ENCODE results near the gene FLRT1.

The FLRT1 gene

DNA sequence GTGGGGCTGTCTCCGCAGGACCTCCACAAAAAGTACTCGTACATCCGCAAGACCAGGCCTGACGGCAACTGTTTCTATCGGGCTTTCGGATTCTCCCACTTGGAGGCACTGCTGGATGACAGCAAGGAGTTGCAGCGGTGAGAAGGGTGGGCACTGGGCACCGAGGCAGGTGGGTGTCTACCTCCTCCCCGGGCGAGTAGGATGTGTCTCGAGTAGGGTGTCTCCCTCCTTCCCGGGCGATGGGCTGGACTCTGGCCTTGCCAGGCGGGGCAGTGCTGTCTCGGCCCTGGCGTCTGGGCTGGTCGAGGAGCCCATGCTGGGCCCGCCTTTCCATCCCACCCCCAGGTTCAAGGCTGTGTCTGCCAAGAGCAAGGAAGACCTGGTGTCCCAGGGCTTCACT lies 39.2 kb upstream of the FLRT1 start:
- H3K4me3 ChIP-seq (ENCODE audit: control insufficient read depth, low read depth, low read length) = no peak overlapping the region
- no peak for DNase-seq (ENCODE audit: low read depth)
- TF ChIP-seq, protein P1, sequence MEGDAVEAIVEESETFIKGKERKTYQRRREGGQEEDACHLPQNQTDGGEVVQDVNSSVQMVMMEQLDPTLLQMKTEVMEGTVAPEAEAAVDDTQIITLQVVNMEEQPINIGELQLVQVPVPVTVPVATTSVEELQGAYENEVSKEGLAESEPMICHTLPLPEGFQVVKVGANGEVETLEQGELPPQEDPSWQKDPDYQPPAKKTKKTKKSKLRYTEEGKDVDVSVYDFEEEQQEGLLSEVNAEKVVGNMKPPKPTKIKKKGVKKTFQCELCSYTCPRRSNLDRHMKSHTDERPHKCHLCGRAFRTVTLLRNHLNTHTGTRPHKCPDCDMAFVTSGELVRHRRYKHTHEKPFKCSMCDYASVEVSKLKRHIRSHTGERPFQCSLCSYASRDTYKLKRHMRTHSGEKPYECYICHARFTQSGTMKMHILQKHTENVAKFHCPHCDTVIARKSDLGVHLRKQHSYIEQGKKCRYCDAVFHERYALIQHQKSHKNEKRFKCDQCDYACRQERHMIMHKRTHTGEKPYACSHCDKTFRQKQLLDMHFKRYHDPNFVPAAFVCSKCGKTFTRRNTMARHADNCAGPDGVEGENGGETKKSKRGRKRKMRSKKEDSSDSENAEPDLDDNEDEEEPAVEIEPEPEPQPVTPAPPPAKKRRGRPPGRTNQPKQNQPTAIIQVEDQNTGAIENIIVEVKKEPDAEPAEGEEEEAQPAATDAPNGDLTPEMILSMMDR (IDR thresholded peaks at IDR 0.05; ENCODE audit: control insufficient read depth, insufficient read depth, low read depth, low read length, missing control alignments) = no peak

DNA sequence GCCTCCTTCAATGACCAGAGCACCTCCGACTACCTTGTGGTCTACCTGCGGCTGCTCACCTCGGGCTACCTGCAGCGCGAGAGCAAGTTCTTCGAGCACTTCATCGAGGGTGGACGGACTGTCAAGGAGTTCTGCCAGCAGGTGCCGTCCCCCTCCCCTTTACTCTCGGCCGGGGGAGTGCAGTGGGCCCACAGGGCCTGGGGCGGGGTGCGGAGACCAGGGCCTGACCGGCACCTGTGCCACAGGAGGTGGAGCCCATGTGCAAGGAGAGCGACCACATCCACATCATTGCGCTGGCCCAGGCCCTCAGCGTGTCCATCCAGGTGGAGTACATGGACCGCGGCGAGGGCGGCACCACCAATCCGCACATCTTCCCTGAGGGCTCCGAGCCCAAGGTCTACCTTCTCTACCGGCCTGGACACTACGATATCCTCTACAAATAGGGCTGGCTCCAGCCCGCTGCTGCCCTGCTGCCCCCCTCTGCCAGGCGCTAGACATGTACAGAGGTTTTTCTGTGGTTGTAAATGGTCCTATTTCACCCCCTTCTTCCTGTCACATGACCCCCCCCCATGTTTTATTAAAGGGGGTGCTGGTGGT lies 38.5 kb upstream of the FLRT1 start:
- H3K4me3 ChIP-seq (ENCODE audit: control insufficient read depth, low read depth, low read length) = no peak overlapping the region
- DNase-seq (ENCODE audit: low read depth) = no peak
- TF ChIP-seq, protein P1 (IDR thresholded peaks at IDR 0.05; ENCODE audit: control insufficient read depth, insufficient read depth, low read depth, low read length, missing control alignments) = no peak

DNA sequence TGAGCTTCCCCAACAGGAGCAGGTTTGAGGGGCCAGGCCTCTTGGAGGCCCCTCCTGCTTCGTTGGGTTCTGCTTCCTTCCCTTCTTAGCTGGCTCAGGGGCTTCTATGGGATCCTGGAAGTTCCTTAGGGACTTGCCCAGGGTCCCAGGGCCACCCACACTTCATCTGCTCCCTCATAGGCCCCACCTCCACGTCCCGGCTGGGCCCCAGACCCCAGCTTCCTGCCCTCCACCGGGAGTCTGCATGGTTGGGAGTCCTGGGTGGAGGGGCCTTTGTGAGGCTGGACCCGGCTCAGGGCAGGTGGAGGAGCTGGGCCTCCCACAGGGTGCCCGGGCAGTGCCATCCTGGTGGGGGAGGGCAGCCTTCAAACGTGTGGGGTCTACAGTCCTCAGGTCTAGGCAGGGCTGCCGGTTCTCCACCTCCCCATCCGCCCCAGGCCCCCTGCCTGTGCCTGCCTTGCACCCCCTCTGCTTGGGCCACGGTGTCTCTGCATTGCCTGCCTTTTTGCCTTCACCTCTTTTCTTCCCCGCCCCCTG lies 37.9 kb upstream of the FLRT1 start:
- no peak overlapping the region for H3K4me3 ChIP-seq (ENCODE audit: control insufficient read depth, low read depth, low read length)
- no peak for DNase-seq (ENCODE audit: low read depth)
- TF ChIP-seq, protein P1 (IDR thresholded peaks at IDR 0.05; ENCODE audit: control insufficient read depth, insufficient read depth, low read depth, low read length, missing control alignments) = no peak

DNA sequence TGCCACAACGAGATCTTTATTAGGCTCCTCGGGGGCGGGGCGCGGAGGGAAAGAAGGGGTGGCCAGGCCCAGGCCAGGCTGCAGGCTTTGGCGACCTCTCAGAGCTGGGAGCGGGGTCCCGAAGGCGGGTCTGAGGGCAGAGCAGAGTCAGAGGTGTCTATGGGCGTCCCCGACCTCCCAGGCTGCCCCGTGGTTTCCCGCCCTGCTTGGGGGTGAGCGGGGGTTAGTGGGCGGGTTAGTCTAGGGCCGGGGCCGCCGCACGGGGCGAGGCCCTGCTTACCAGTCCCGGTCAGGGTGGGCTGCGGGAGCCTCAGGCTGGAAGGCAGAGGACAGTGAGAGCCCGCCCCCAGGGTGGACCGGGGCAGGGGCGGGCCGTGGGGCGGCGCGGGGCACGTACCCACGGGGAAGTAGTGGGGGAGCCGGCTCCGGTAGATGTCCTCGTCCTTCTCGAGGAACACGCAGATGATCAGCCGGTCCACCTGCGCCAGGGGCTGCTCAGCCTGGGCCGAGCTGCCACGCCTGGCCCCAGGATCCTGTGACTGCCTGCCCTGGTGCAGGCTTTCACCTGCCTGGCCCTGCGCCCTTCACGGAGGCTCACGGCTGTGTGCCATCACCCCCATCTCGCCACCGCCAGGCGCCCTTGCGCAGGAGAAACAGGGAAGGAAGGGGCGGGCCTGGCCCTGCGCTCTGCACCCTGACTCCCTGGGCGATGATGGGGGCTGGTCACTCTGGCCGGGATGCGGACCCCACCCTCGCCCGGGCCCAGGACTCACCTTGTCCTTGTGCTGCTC lies 37.0 kb upstream of the FLRT1 start:
- no peak for DNase-seq (ENCODE audit: low read depth)
- H3K4me3 ChIP-seq (ENCODE audit: control insufficient read depth, low read depth, low read length) = no peak overlapping the region
- TF ChIP-seq, protein P1 (IDR thresholded peaks at IDR 0.05; ENCODE audit: control insufficient read depth, insufficient read depth, low read depth, low read length, missing control alignments) = no peak

DNA sequence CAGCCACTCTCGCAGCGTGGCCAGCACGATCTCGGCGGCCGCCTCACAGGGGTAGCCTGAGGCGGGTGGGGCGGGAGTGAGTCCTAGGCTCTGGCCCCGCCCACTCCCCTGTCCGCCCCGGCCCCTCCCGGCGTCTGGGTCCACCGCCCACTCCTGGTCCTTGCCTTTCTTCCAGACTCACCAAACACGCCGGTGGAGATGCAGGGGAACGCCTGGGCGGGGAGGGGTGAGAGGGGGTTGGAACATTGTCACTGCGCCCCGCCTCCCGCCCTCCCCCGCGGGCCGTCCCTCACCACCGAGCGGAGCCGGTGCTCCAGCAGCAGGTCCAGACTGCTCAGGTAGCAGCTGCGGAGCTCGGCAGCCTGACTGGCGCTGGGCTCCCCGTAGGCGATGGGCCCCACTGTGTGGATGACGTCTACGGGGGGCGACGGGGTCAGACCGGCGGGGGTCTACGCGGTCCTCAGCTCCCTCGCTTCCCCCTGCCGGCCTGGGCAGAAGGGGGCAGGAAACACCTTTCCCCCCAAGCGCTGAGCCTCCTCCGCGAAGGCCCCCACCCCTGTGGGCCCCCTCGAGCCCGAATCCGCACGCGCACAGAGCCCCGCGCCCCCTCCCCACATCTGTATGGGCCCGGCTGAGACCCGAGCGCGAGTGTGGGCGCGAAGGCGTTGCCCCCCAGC lies 36.2 kb upstream of the FLRT1 start:
- no peak overlapping the region; the same call in none of the 2 replicates for H3K4me3 ChIP-seq (ENCODE audit: control insufficient read depth, low read depth, low read length)
- DNase-seq (ENCODE audit: low read depth) = no peak

More for the DNA sequence above, 36.2 kb upstream of the FLRT1 start:
- TF ChIP-seq, protein P1 (IDR thresholded peaks at IDR 0.05; ENCODE audit: control insufficient read depth, insufficient read depth, low read depth, low read length, missing control alignments) = no peak
